Myocyte (in vitro differentiated cells): ENCODE data around the gene NACC2. TPM values are rescaled to one million over a fixed set of nuclear protein-coding genes. Genes with fewer than 3 reads are reported as not detected.
"Not testable (repeated sequence)": the region's sequence is repeated elsewhere in the genome, so short reads cannot be mapped to it uniquely, and the experiment has no call there.

ENCODE experiments used
- DNase-seq: peaks from one replicate; pipeline ENCODE4 v3.0.0-alpha.2; 2012; ENCODE audit warnings: low read depth
- total RNA-seq: library from RNA; depleted of rRNA; stranded (reverse); fragments of >200 nt; gene quantifications from 2 replicates; pipeline ENCODE4 v1.2.3, GENCODE V29; 2014

Gene NACC2
- total RNA-seq, 1 donor from 2014 or later: 22.8 TPM

- no peak for DNase-seq
Measured at GRCh38 chr9:136047775-136048559, 47.1 kb downstream of the NACC2 start.

- no peak for DNase-seq
Measured at GRCh38 chr9:136047076-136047774, 47.9 kb downstream of the NACC2 start.

GRCh38 chr9:136046554-136046920 lies 48.6 kb downstream of the NACC2 start:
- no peak for DNase-seq

- no peak for DNase-seq
Measured at GRCh38 chr9:136045595-136046553, 49.2 kb downstream of the NACC2 start.

- peak; percentile 23 for DNase-seq
Measured at GRCh38 chr9:136044971-136045594, 50.0 kb downstream of the NACC2 start.

- DNase-seq: no peak
Measured at GRCh38 chr9:136044207-136044970, 50.7 kb downstream of the NACC2 start.

GRCh38 chr9:136043441-136043991 lies 51.6 kb downstream of the NACC2 start:
- DNase-seq: no peak

- no peak for DNase-seq
Measured at GRCh38 chr9:136042541-136042940, 52.5 kb downstream of the NACC2 start.

GRCh38 chr9:136040848-136041247 lies 54.2 kb downstream of the NACC2 start:
- DNase-seq: not testable (repeated sequence)

- DNase-seq: no peak
Measured at GRCh38 chr9:136039488-136039887, 55.6 kb downstream of the NACC2 start.

GRCh38 chr9:136036848-136037247 lies 58.2 kb downstream of the NACC2 start:
- no peak for DNase-seq

GRCh38 chr9:136036050-136036449 lies 59.0 kb downstream of the NACC2 start:
- DNase-seq: no peak

GRCh38 chr9:136031741-136032730 lies 63.1 kb downstream of the NACC2 start:
- DNase-seq: peak; percentile 63

GRCh38 chr9:136031094-136031493 lies 64.0 kb downstream of the NACC2 start:
- DNase-seq: no peak

- DNase-seq: no peak
Measured at GRCh38 chr9:136029556-136029955, 65.5 kb downstream of the NACC2 start.

GRCh38 chr9:136028760-136029470 lies 66.2 kb downstream of the NACC2 start:
- DNase-seq: no peak

- DNase-seq: not testable (repeated sequence)
Measured at GRCh38 chr9:136026943-136027289, 68.2 kb downstream of the NACC2 start.

GRCh38 chr9:136026266-136026942 lies 68.7 kb downstream of the NACC2 start:
- DNase-seq: no peak
